NCI-H526 treated with DMSO at 0.1 percent for 48 hours (cell line): ENCODE results near the gene HADH.

Source experiments
- DNase-seq: peaks from one replicate; lab custom pipeline; 2025; lab: John Stamatoyannopoulos, UW

Gene HADH

GRCh38 chr4:108058685-108059440, 69.2 kb downstream of the HADH start:
- DNase-seq = peak; percentile 17

GRCh38 chr4:108060164-108060563, 70.5 kb downstream of the HADH start:
- peak; percentile 43 for DNase-seq

GRCh38 chr4:108060686-108061321, 71.1 kb downstream of the HADH start:
- DNase-seq = peak; percentile 6

- no peak for DNase-seq
Observed at GRCh38 chr4:108068442-108068841, 78.8 kb downstream of the HADH start.

- DNase-seq = no peak
Observed at GRCh38 chr4:108070775-108071174, 81.1 kb downstream of the HADH start.

- DNase-seq = peak; percentile 41
Observed at GRCh38 chr4:108072300-108072699, 82.6 kb downstream of the HADH start.

- DNase-seq = no peak
Observed at GRCh38 chr4:108078024-108078733, 88.5 kb downstream of the HADH start.

- DNase-seq = no peak
Observed at GRCh38 chr4:108080747-108081146, 91.1 kb downstream of the HADH start.

- no peak for DNase-seq
Observed at GRCh38 chr4:108081256-108081655, 91.6 kb downstream of the HADH start.
